IMR-90 (cell line): ENCODE results near the gene RAD51C. TPM values are rescaled to one million over a fixed set of nuclear protein-coding genes. Genes with fewer than 3 reads are reported as not detected.

Source experiments
- ATAC-seq: fragments of 200-7000 bp; cut with Tn5 transposase; 2 replicates; pipeline ENCODE4 v1.9.1; 2020; ENCODE audit warnings: low read depth, mild to moderate bottlenecking, moderate library complexity
- BruUV-seq: library from RNA; stranded (reverse); fragments of 400-500 nt; replicated peaks from 2 replicates; lab custom pipeline; 2021; lab: Mats Ljungman, UMichigan
- CTCF ChIA-PET: fragments of 300-600 bp; formaldehyde crosslinking; extraction: SDS; loops from one replicate; lab custom pipeline; 2021; ENCODE audit warnings: antibody characterized with exemption; lab: Yijun Ruan, JAX
- POLR2A ChIA-PET: fragments of 300-600 bp; sonication (Branson Sonifier 250); formaldehyde crosslinking; loops from one replicate; lab custom pipeline; 2022; ENCODE audit warnings: antibody characterized with exemption; ENCODE audit not compliant: unreplicated experiment; lab: Charles Lee
- DNase-seq: peaks from one replicate; pipeline ENCODE4 v3.0.0; 2013
- H2AFZ ChIP-seq: replicated peaks from 2 replicates; pipeline ENCODE3; 2013; ENCODE audit warnings: low read length, mild to moderate bottlenecking; ENCODE audit not compliant: poor library complexity
- H2AK5ac ChIP-seq: 2 replicates; pipeline ENCODE4 v1.6.1; 2013; ENCODE audit warnings: low read depth, low read length, inconsistent platforms
- H2AK9ac ChIP-seq: replicated peaks from 2 replicates; pipeline ENCODE3; 2013; ENCODE audit warnings: mild to moderate bottlenecking, low read depth, low read length, moderate library complexity; ENCODE audit not compliant: poor library complexity
- H2BK120ac ChIP-seq: 2 replicates; pipeline ENCODE4 v1.6.1; 2013; ENCODE audit warnings: low read depth, low read length, inconsistent platforms
- H2BK15ac ChIP-seq: 3 replicates; pipeline ENCODE4 v1.6.1; 2013; ENCODE audit warnings: low read depth, low read length, inconsistent platforms
- H2BK20ac ChIP-seq: 2 replicates; pipeline ENCODE4 v1.6.1; 2013; ENCODE audit warnings: low read depth, mild to moderate bottlenecking, inconsistent platforms, low read length, moderate library complexity
- H2BK5ac ChIP-seq: 2 replicates; pipeline ENCODE4 v1.6.1; 2013; ENCODE audit warnings: mild to moderate bottlenecking, low read depth, low read length, inconsistent platforms; ENCODE audit not compliant: poor library complexity, severe bottlenecking
- H3K14ac ChIP-seq: replicated peaks from 2 replicates; pipeline ENCODE4 v1.6.1; 2013; ENCODE audit warnings: low read depth, low read length, inconsistent platforms
- H3K18ac ChIP-seq: 2 replicates; pipeline ENCODE4 v1.6.1; 2013; ENCODE audit warnings: low read depth, low read length, control low read depth
- H3K23ac ChIP-seq: 2 replicates; pipeline ENCODE4 v1.6.1; 2013; ENCODE audit warnings: low read depth, low read length, inconsistent platforms
- H3K27ac ChIP-seq: 2 replicates; pipeline ENCODE4 v1.5.1; 2013; ENCODE audit warnings: mild to moderate bottlenecking, control low read depth, low read length; ENCODE audit not compliant: insufficient read depth
- H3K27me3 ChIP-seq: 2 replicates; pipeline ENCODE4 v1.6.1; 2013; ENCODE audit warnings: low read length; ENCODE audit not compliant: control insufficient read depth, insufficient read depth
- H3K36me3 ChIP-seq: 2 replicates; pipeline ENCODE4 v1.6.1; 2013; ENCODE audit warnings: low read length, mixed read lengths; ENCODE audit not compliant: control insufficient read depth, insufficient read depth
- H3K4ac ChIP-seq: 2 replicates; pipeline ENCODE4 v1.6.1; 2013; ENCODE audit warnings: low read depth, low read length, inconsistent platforms
- H3K4me1 ChIP-seq: 2 replicates; pipeline ENCODE4 v1.6.1; 2013; ENCODE audit warnings: low read length, mixed read lengths; ENCODE audit not compliant: control insufficient read depth, insufficient read depth
- H3K4me2 ChIP-seq: 2 replicates; pipeline ENCODE4 v1.6.1; 2013; ENCODE audit warnings: low read depth, mild to moderate bottlenecking, control low read depth, low read length, moderate library complexity
- H3K4me3 ChIP-seq: 2 replicates; pipeline ENCODE4 v1.5.1; 2013; ENCODE audit warnings: low read depth, mild to moderate bottlenecking, control low read depth, low read length, moderate library complexity; ENCODE audit not compliant: insufficient read depth
- H3K56ac ChIP-seq: 2 replicates; pipeline ENCODE4 v1.6.1; 2013; ENCODE audit warnings: low read length, inconsistent platforms; ENCODE audit not compliant: insufficient read depth; ENCODE audit errors: extremely low read depth
- H3K79me1 ChIP-seq, 2 experiments: 2 replicates each; pipeline ENCODE4 v1.6.1; 2013; ENCODE audit warnings: low read length in 2 of 2, inconsistent platforms in 1 of 2, low read depth in 1 of 2
- H3K9ac ChIP-seq: 2 replicates; pipeline ENCODE4 v1.6.1; 2013; ENCODE audit warnings: low read depth, low read length, control low read depth
- H3K9me1 ChIP-seq: 2 replicates; pipeline ENCODE4 v1.6.1; 2013; ENCODE audit warnings: low read length, inconsistent platforms; ENCODE audit not compliant: insufficient read depth
- H3K9me3 ChIP-seq: 2 replicates; pipeline ENCODE4 v1.6.1; 2013; ENCODE audit warnings: low read length; ENCODE audit not compliant: control insufficient read depth, insufficient read depth
- H4K20me1 ChIP-seq: 2 replicates; pipeline ENCODE4 v1.6.1; 2013; ENCODE audit warnings: low read length, inconsistent platforms; ENCODE audit not compliant: insufficient read depth
- H4K5ac ChIP-seq: 2 replicates; pipeline ENCODE4 v1.6.1; 2013; ENCODE audit warnings: mild to moderate bottlenecking, low read depth, low read length, control low read depth
- H4K8ac ChIP-seq, 2 experiments: 2 replicates each; pipeline ENCODE4 v1.6.1; 2013; ENCODE audit warnings: low read depth in 2 of 2, low read length in 2 of 2, control low read depth in 1 of 2, inconsistent platforms in 1 of 2
- H4K91ac ChIP-seq: 2 replicates; pipeline ENCODE4 v1.6.1; 2013; ENCODE audit warnings: low read depth, low read length, inconsistent platforms; ENCODE audit not compliant: insufficient read depth
- CEBPB ChIP-seq: IDR thresholded peaks from 2 replicates; pipeline ENCODE4 v1.6.1; 2012; ENCODE audit warnings: low read depth, low read length, improper control_type of control experiment
- FOS ChIP-seq: fragments of 150-350 bp; IDR thresholded peaks from 2 replicates; pipeline ENCODE4 v1.6.1; 2016; ENCODE audit warnings: low read depth, low read length
- MAZ ChIP-seq: IDR thresholded peaks from 2 replicates; pipeline ENCODE4 v1.6.1; 2012; ENCODE audit warnings: low read depth, mild to moderate bottlenecking, low read length, improper control_type of control experiment, moderate library complexity, borderline replicate concordance
- MXI1 ChIP-seq: IDR thresholded peaks from 2 replicates; pipeline ENCODE4 v1.6.1; 2012; ENCODE audit warnings: low read depth, mild to moderate bottlenecking, low read length, moderate library complexity, borderline replicate concordance
- NFE2L2 ChIP-seq: fragments of 150-350 bp; IDR thresholded peaks from 2 replicates; pipeline ENCODE4 v1.6.1; 2016; ENCODE audit warnings: low read depth, mild to moderate bottlenecking, low read length
- POLR2A ChIP-seq: IDR thresholded peaks from 2 replicates; pipeline ENCODE4 v1.6.1; 2012; ENCODE audit warnings: mild to moderate bottlenecking, low read depth, low read length
- RCOR1 ChIP-seq: IDR thresholded peaks from 2 replicates; pipeline ENCODE4 v1.6.1; 2012; ENCODE audit warnings: mild to moderate bottlenecking, low read length, improper control_type of control experiment; ENCODE audit not compliant: insufficient replicate concordance
- RFX5 ChIP-seq: IDR thresholded peaks from 2 replicates; pipeline ENCODE4 v1.8.0; 2012; ENCODE audit warnings: low read depth, mild to moderate bottlenecking, low read length, moderate library complexity
- SMC3 ChIP-seq: fragments of 150-350 bp; IDR thresholded peaks from 2 replicates; pipeline ENCODE4 v1.6.1; 2016; ENCODE audit warnings: low read depth, mild to moderate bottlenecking, antibody characterized with exemption, low read length, moderate library complexity
- WGBS, 2 experiments: methylation state at CpG; one replicate each; pipeline versions ENCODE4 v1.1.5 to v1.1.7; 2013; ENCODE audit warnings: missing lambda C conversion rate in 2 of 2; ENCODE audit not compliant: insufficient read length in 1 of 2; ENCODE audit errors: extremely low coverage in 2 of 2; 5-methylcytosine and 5-hydroxymethylcytosine counted together
- dilution Hi-C: fragments of 300-500 bp; cut with HindIII; formaldehyde crosslinking; loops from one replicate; pipeline ENCODE4 v1.14.3; 2018; ENCODE audit warnings: low sequenced_read_pairs; ENCODE audit not compliant: unreplicated experiment
- in situ Hi-C: fragments of 300-500 bp; cut with MboI; formaldehyde crosslinking; loops from 3 replicates; pipeline ENCODE4 v1.14.3; 2019; ENCODE audit warnings: low sequenced_read_pairs, inconsistent platforms, mixed read lengths
- intact Hi-C: fragments of 100-400 bp; cut with micrococcal nuclease; formaldehyde crosslinking; loops from 2 replicates; pipeline ENCODE4 v1.10.0; 2022
- polyA plus RNA-seq, 3 experiments: library from polyadenylated mRNA; depleted of rRNA; stranded (reverse); fragments of >200 nt; gene quantifications; 2 replicates each; pipeline ENCODE4 v1.2.3, GENCODE V29; 2012; ENCODE audit warnings: low replicate concordance in 1 of 3
- total RNA-seq: library from RNA; depleted of rRNA; stranded (reverse); fragments of >200 nt; gene quantifications from 2 replicates; pipeline ENCODE4 v1.2.3, GENCODE V29; 2012
- TF ChIP-seq, protein P1 (sequence below): conservative IDR thresholded peaks from 2 replicates; pipeline ENCODE4 v1.5.1; 2012; ENCODE audit warnings: mild to moderate bottlenecking, low read depth, low read length, improper control_type of control experiment

The RAD51C gene
- total and polyA plus RNA-seq, 2 of the 4 experiments (the other 2 are of a cell fraction), result 21.1 to 28.3 TPM

DNA sequence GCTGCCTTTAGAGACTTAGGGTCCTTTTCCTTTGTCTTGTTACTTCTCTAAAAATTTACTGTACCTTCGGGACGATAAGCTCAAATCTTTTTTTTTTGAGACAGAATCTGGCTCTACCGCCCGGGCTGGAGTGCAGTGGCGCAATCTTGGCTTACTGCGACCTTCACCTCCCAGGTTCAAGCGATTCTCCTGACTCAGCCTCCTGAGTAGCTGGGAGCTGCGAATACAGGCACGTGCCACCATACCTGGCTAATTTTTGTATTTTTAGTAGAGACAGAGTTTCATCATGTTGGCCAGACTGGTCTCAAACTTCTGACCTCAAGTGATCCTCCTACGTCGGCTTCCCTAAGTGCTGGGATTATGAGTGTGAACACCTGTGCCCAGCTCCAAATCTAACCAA, 7.4 kb downstream of the RAD51C start:
- peaks cover 0 to 7% of the 10 kb centered on the region in 2 experiments; a peak in 2 of 4 replicates for H3K79me1 ChIP-seq
- CTCF ChIA-PET, result interaction anchor here (1.2 kb wide), 1 partner anchor 12 kb away, joined by 3 read pairs; no protein-coding TSS in a partner anchor

More for the DNA sequence above, 7.4 kb downstream of the RAD51C start:
- Histone ChIP-seq H3K36me3 (peaks cover 3% of the 10 kb centered on the region; the same call in 1 of the 2 replicates), H4K91ac (no peak overlapping the region), H4K5ac (no peak overlapping the region), H2BK20ac (no peak overlapping the region), H2AK5ac (no peak overlapping the region), H2BK5ac (no peak overlapping the region), H4K8ac (no peak overlapping the region), H3K4ac (no peak overlapping the region), H2BK15ac (no peak overlapping the region), H3K56ac (no peak overlapping the region), H3K9me1 (peaks cover 2% of the 10 kb centered on the region; the same call in 1 of the 2 replicates), H3K23ac (no peak overlapping the region), H3K4me1 (peaks cover 3% of the 10 kb centered on the region), H3K4me2 (no peak overlapping the region), H3K27ac (no peak overlapping the region), H3K14ac (no peak overlapping the region), H2BK120ac (no peak overlapping the region), H2AFZ (no peak overlapping the region), H2AK9ac (no peak overlapping the region), H3K9ac (no peak overlapping the region), H4K20me1 (no peaks in the 10 kb centered on the region), H3K18ac (no peak overlapping the region), H3K27me3 (no peaks in the 10 kb centered on the region), H3K9me3 (no peaks in the 10 kb centered on the region), H3K4me3 (no peak overlapping the region)
- in situ Hi-C loops, result no loop called here
- dilution Hi-C loops, result no loop called here
- TF ChIP-seq MAZ (no peak), SMC3 (no peak), RFX5 (no peak), NFE2L2 (no peak), MXI1 (no peak), RCOR1 (no peak), POLR2A (no peak), CEBPB (no peak), FOS (no peak)
- TF ChIP-seq, protein P1, sequence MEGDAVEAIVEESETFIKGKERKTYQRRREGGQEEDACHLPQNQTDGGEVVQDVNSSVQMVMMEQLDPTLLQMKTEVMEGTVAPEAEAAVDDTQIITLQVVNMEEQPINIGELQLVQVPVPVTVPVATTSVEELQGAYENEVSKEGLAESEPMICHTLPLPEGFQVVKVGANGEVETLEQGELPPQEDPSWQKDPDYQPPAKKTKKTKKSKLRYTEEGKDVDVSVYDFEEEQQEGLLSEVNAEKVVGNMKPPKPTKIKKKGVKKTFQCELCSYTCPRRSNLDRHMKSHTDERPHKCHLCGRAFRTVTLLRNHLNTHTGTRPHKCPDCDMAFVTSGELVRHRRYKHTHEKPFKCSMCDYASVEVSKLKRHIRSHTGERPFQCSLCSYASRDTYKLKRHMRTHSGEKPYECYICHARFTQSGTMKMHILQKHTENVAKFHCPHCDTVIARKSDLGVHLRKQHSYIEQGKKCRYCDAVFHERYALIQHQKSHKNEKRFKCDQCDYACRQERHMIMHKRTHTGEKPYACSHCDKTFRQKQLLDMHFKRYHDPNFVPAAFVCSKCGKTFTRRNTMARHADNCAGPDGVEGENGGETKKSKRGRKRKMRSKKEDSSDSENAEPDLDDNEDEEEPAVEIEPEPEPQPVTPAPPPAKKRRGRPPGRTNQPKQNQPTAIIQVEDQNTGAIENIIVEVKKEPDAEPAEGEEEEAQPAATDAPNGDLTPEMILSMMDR, result no peak
- WGBS, 2 experiments, result 100% methylated on average over 4 of the region's 11 CpGs; no CpG with 5 or more reads in 1 of the 2 experiments
- POLR2A ChIA-PET, result interaction anchor here (1.9 kb wide), 1 partner anchor 68 kb away, joined by 7 read pairs; no protein-coding TSS in a partner anchor
- no TSS peak for BruUV-seq
- no peak for ATAC-seq
- intact Hi-C loops, result no loop called here
- no peak for DNase-seq
